Measurements from ENCODE around the gene SGPL1.
A peak's percentile ranks its signal among the peaks of the same experiment; 100 is the strongest.

SGPL1 gene

GRCh38 chr10:70885481-70885880, 69.7 kb downstream of the SGPL1 start:
- no peak for DNase-seq (ENCODE audit: low read depth)

GRCh38 chr10:70885931-70886903, 70.5 kb downstream of the SGPL1 start:
- no peak for DNase-seq (ENCODE audit: low read depth)

- no peak for DNase-seq (ENCODE audit: low read depth)
Measured at GRCh38 chr10:70886921-70887665, 71.3 kb downstream of the SGPL1 start.

- peak; percentile 62 for DNase-seq (ENCODE audit: low read depth)
Measured at GRCh38 chr10:70887804-70888800, 72.4 kb downstream of the SGPL1 start, which contains the start of gene PCBD1. TSS of gene PCBD1 (minus strand) at chr10:70888565. CDS start at chr10:70888533, 32 bp downstream.

GRCh38 chr10:70889291-70889690, 73.5 kb downstream of the SGPL1 start:
- no peak for DNase-seq (ENCODE audit: low read depth)

GRCh38 chr10:70890917-70891431, 75.2 kb downstream of the SGPL1 start:
- no peak for DNase-seq (ENCODE audit: low read depth)

GRCh38 chr10:70891627-70892026, 75.9 kb downstream of the SGPL1 start:
- no peak for DNase-seq (ENCODE audit: low read depth)

- no peak for DNase-seq (ENCODE audit: low read depth)
Measured at GRCh38 chr10:70892631-70893030, 76.9 kb downstream of the SGPL1 start.

- no peak for DNase-seq (ENCODE audit: low read depth)
Measured at GRCh38 chr10:70893227-70894006, 77.7 kb downstream of the SGPL1 start.

- no peak for DNase-seq (ENCODE audit: low read depth)
Measured at GRCh38 chr10:70894416-70894815, 78.7 kb downstream of the SGPL1 start.

GRCh38 chr10:70896551-70896950, 80.8 kb downstream of the SGPL1 start:
- no peak for DNase-seq (ENCODE audit: low read depth)

GRCh38 chr10:70898687-70899086, 82.9 kb downstream of the SGPL1 start:
- no peak for DNase-seq (ENCODE audit: low read depth)

GRCh38 chr10:70899096-70899495, 83.3 kb downstream of the SGPL1 start:
- DNase-seq (ENCODE audit: low read depth), result no peak

- no peak for DNase-seq (ENCODE audit: low read depth)
Measured at GRCh38 chr10:70901276-70901878, 85.6 kb downstream of the SGPL1 start.

- no peak for DNase-seq (ENCODE audit: low read depth)
Measured at GRCh38 chr10:70902661-70903261, 87.0 kb downstream of the SGPL1 start.

- DNase-seq (ENCODE audit: low read depth), result no peak
Measured at GRCh38 chr10:70903262-70903921, 87.6 kb downstream of the SGPL1 start.

- DNase-seq (ENCODE audit: low read depth), result no peak
Measured at GRCh38 chr10:70905071-70906021, 89.6 kb downstream of the SGPL1 start.

Data from activated T-cell treated with anti-CD3 and anti-CD28 coated beads for 1 hour (primary cell).